Fibroblast of lung (primary cell): Measurements from ENCODE around the gene FEM1C. TPM values are rescaled to one million over a fixed set of nuclear protein-coding genes. Genes with fewer than 3 reads are reported as not detected.

Experiments
- DNase-seq, 2 donors: peaks; one replicate each; pipeline versions ENCODE4 v3.0.0 to v3.0.0-alpha.2; 2010; ENCODE audit warnings: low read depth in 2 of 2
- H2AFZ ChIP-seq: 2 replicates; pipeline ENCODE4 v1.5.1; 2012; ENCODE audit warnings: low read length, control low read depth, inconsistent platforms
- H3K27ac ChIP-seq: 2 replicates; pipeline ENCODE4 v1.5.1; 2011; ENCODE audit warnings: low read length, control low read depth; ENCODE audit not compliant: insufficient read depth
- H3K27me3 ChIP-seq: 2 replicates; pipeline ENCODE4 v1.5.1; 2011; ENCODE audit warnings: mild to moderate bottlenecking, low read length; ENCODE audit not compliant: control insufficient read depth, insufficient read depth
- H3K36me3 ChIP-seq: 2 replicates; pipeline ENCODE4 v1.5.1; 2011; ENCODE audit warnings: low read length; ENCODE audit not compliant: control insufficient read depth, insufficient read depth
- H3K4me1 ChIP-seq: 2 replicates; pipeline ENCODE4 v1.5.1; 2011; ENCODE audit warnings: low read length; ENCODE audit not compliant: control insufficient read depth, insufficient read depth; ENCODE audit errors: extremely low read depth
- H3K4me2 ChIP-seq: 2 replicates; pipeline ENCODE4 v1.5.1; 2011; ENCODE audit warnings: low read length, control low read depth; ENCODE audit not compliant: insufficient read depth; ENCODE audit errors: extremely low read depth
- H3K4me3 ChIP-seq, 4 experiments: fragments of 200-600 bp in 1 of 4; sonication (generic) in 1 of 4; replicated peaks in 1 of 4; 2 replicates each; pipeline ENCODE4 v1.5.1; 2011 to 2016; ENCODE audit warnings: low read length in 4 of 4, low read depth in 3 of 4, mild to moderate bottlenecking in 3 of 4, control low read depth in 2 of 4, inconsistent platforms in 1 of 4, mixed read lengths in 1 of 4; ENCODE audit not compliant: insufficient read depth in 1 of 4; ENCODE audit errors: control extremely low read depth in 1 of 4
- H3K79me2 ChIP-seq: 2 replicates; pipeline ENCODE4 v1.5.1; 2012; ENCODE audit warnings: mild to moderate bottlenecking, low read length, inconsistent platforms; ENCODE audit not compliant: control insufficient read depth, insufficient read depth
- H3K9ac ChIP-seq: 2 replicates; pipeline ENCODE4 v1.5.1; 2011; ENCODE audit warnings: mild to moderate bottlenecking, low read length, control low read depth; ENCODE audit not compliant: insufficient read depth
- H3K9me3 ChIP-seq: 2 replicates; pipeline ENCODE4 v1.5.1; 2012; ENCODE audit warnings: low read depth, low read length; ENCODE audit not compliant: control insufficient read depth, insufficient read depth
- H4K20me1 ChIP-seq: 2 replicates; pipeline ENCODE4 v1.5.1; 2011; ENCODE audit warnings: low read length; ENCODE audit not compliant: control insufficient read depth, insufficient read depth; ENCODE audit errors: extremely low read depth
- CTCF ChIP-seq, 2 donors: IDR thresholded peaks in 1 of 2; conservative IDR thresholded peaks in 1 of 2; 1 replicate in 1 of 2; 2 replicates in 1 of 2; pipeline ENCODE4 v1.5.1; 2011 to 2012; ENCODE audit warnings: low read length in 2 of 2, control low read depth in 1 of 2, inconsistent platforms in 1 of 2, low read depth in 1 of 2, mild to moderate bottlenecking in 1 of 2
- EZH2 ChIP-seq: IDR thresholded peaks from 2 replicates; pipeline ENCODE4 v1.5.1; 2012; ENCODE audit warnings: low read length, control low read depth, mild to moderate bottlenecking; ENCODE audit errors: missing control alignments
- polyA plus RNA-seq, 2 donors: library from polyadenylated mRNA; depleted of rRNA in 1 of 2; stranded (reverse) in 1 of 2; unstranded in 1 of 2; fragments of >200 nt; gene quantifications; 2 replicates each; pipeline ENCODE4 v1.2.1, GENCODE V29; 2011 to 2012; ENCODE audit warnings: missing spikeins in 1 of 2
- total RNA-seq: library from RNA; depleted of rRNA; stranded (reverse); fragments of >200 nt; gene quantifications from 2 replicates; pipeline ENCODE4 v1.2.1, GENCODE V29; 2014

The FEM1C gene
- total and polyA plus RNA-seq, 2 donors (not counting 1 experiment from before 2014, with no cell fraction given), result 26.4 to 53.2 TPM

- no peak for DNase-seq
- Histone ChIP-seq H3K27ac (no peak overlapping the region), H3K4me1 (peaks cover 9% of the 10 kb centered on the region), H3K4me2 (no peak overlapping the region), H3K79me2 (no peaks in the 10 kb centered on the region), H3K4me3 (no peak overlapping the region), H3K27me3 (no peaks in the 10 kb centered on the region), H3K9me3 (no peaks in the 10 kb centered on the region), H3K36me3 (no peaks in the 10 kb centered on the region), H2AFZ (no peak overlapping the region), H3K9ac (no peak overlapping the region), H4K20me1 (no peaks in the 10 kb centered on the region)
- TF ChIP-seq CTCF (conservative IDR thresholded peaks at IDR 0.05 in 1 of 2, IDR thresholded peaks at IDR 0.05 in 1 of 2; ENCODE audit: low read depth in 1 of 2, low read length in 2 of 2) (no peak), EZH2 (no peak)
These were observed 10.6 kb upstream of the FEM1C start for GRCh38 chr5:115555084-115555633.

GRCh38 chr5:115553082-115553481 is 8.5 kb upstream of the FEM1C start:
- peaks cover 2% of the 10 kb centered on the region for H3K4me1 ChIP-seq
- no peaks in the 10 kb centered on the region for H4K20me1 ChIP-seq
- no peaks in the 10 kb centered on the region for H3K79me2 ChIP-seq
- H3K36me3 ChIP-seq, result no peaks in the 10 kb centered on the region
- H3K27ac ChIP-seq, result no peak overlapping the region
- H3K9ac ChIP-seq, result no peak overlapping the region
- H3K9me3 ChIP-seq, result no peaks in the 10 kb centered on the region
- no peak overlapping the region for H3K4me3 ChIP-seq
- DNase-seq, result peak in 1 of 2 donors; percentile 39
- H2AFZ ChIP-seq, result no peak overlapping the region
- TF ChIP-seq CTCF (conservative IDR thresholded peaks at IDR 0.05 in 1 of 2, IDR thresholded peaks at IDR 0.05 in 1 of 2; ENCODE audit: low read depth in 1 of 2, low read length in 2 of 2) (no peak), EZH2 (no peak)
- no peaks in the 10 kb centered on the region for H3K27me3 ChIP-seq
- H3K4me2 ChIP-seq, result no peak overlapping the region

GRCh38 chr5:115551415-115551814 is 6.8 kb upstream of the FEM1C start:
- Histone ChIP-seq H3K9me3 (no peaks in the 10 kb centered on the region), H3K4me1 (no peaks in the 10 kb centered on the region), H3K79me2 (no peaks in the 10 kb centered on the region), H3K4me3 (no peak overlapping the region), H2AFZ (no peak overlapping the region), H3K27me3 (no peaks in the 10 kb centered on the region), H4K20me1 (no peaks in the 10 kb centered on the region), H3K9ac (no peak overlapping the region), H3K27ac (no peak overlapping the region), H3K4me2 (no peak overlapping the region), H3K36me3 (no peaks in the 10 kb centered on the region)
- no peak for TF ChIP-seq CTCF (conservative IDR thresholded peaks at IDR 0.05 in 1 of 2, IDR thresholded peaks at IDR 0.05 in 1 of 2; ENCODE audit: low read depth in 1 of 2, low read length in 2 of 2)
- no peak for TF ChIP-seq EZH2
- DNase-seq, result peak in 1 of 2 donors; percentile 78
